Measurements from ENCODE around the gene TBC1D20. TPM values are rescaled to one million over a fixed set of nuclear protein-coding genes. Genes with fewer than 3 reads are reported as not detected.

Gene TBC1D20
- total and polyA plus RNA-seq, 4 donors = 15.7 to 42.4 (median 27.2) TPM

GRCh38 chr20:481167-481566 is 18.8 kb upstream of the TBC1D20 start:
- peaks cover 21 to 41% (median 29%) of the 10 kb centered on the region in 4 donors for H3K36me3 ChIP-seq (ENCODE audit: control insufficient read depth in 4 of 4, insufficient read depth in 4 of 4, low read length in 4 of 4)

GRCh38 chr20:480044-480443 is 17.7 kb upstream of the TBC1D20 start:
- Histone ChIP-seq H3K36me3 (ENCODE audit: control insufficient read depth in 4 of 4, insufficient read depth in 4 of 4, low read length in 4 of 4) (peaks cover 16 to 35% (median 22%) of the 10 kb centered on the region in 4 donors), H3K4me3 (no peak overlapping the region), H3K4me1 (ENCODE audit: control insufficient read depth in 5 of 5, insufficient read depth in 5 of 5, low read length in 5 of 5) (peaks cover 0 to 3% (median 0%) of the 10 kb centered on the region in 5 donors), H3K9me3 (ENCODE audit: control insufficient read depth in 4 of 4, insufficient read depth in 3 of 4, low read length in 3 of 4) (no peaks in the 10 kb centered on the region), H3K27ac (ENCODE audit: low read depth in 1 of 2, low read length in 1 of 2) (no peak overlapping the region), H3K27me3 (ENCODE audit: control insufficient read depth in 3 of 3, insufficient read depth in 3 of 3, low read length in 2 of 3) (no peaks in the 10 kb centered on the region), H3K9ac (ENCODE audit: insufficient read depth in 1 of 2, low read length in 2 of 2) (no peak overlapping the region)
- ATAC-seq (ENCODE audit: insufficient read depth, low FRiP score) = no peak
- WGBS, 2 donors = 62 to 75% methylated on average over 3 of the region's 3 CpGs
- TF ChIP-seq CTCF (IDR thresholded peaks at IDR 0.05; ENCODE audit: control extremely low read depth, extremely low read depth) = no peak
- DNase-seq = no peak

More at GRCh38 chr20:481167-481566, 18.8 kb upstream of the TBC1D20 start:
- H3K4me1 ChIP-seq (ENCODE audit: control insufficient read depth in 5 of 5, insufficient read depth in 5 of 5, low read length in 5 of 5) = peaks cover 0 to 2% (median 0%) of the 10 kb centered on the region in 5 donors
- no peaks in the 10 kb centered on the region for H3K27me3 ChIP-seq (ENCODE audit: control insufficient read depth in 3 of 3, insufficient read depth in 3 of 3, low read length in 2 of 3)
- TF ChIP-seq CTCF (IDR thresholded peaks at IDR 0.05; ENCODE audit: control extremely low read depth, extremely low read depth) = no peak
- H3K9ac ChIP-seq (ENCODE audit: insufficient read depth in 1 of 2, low read length in 2 of 2) = no peak overlapping the region
- no peak overlapping the region for H3K27ac ChIP-seq (ENCODE audit: low read depth in 1 of 2, low read length in 1 of 2)
- no peak for ATAC-seq (ENCODE audit: insufficient read depth, low FRiP score)
- no peaks in the 10 kb centered on the region for H3K9me3 ChIP-seq (ENCODE audit: control insufficient read depth in 4 of 4, insufficient read depth in 3 of 4, low read length in 3 of 4)
- no peak for DNase-seq
- H3K4me3 ChIP-seq = no peak overlapping the region
- 44 to 94% methylated on average over 1 of the region's 1 CpG for WGBS, 2 donors

- no peak for DNase-seq
- H3K27me3 ChIP-seq (ENCODE audit: control insufficient read depth in 3 of 3, insufficient read depth in 3 of 3, low read length in 2 of 3) = no peaks in the 10 kb centered on the region
- no peak overlapping the region for H3K27ac ChIP-seq (ENCODE audit: low read depth in 1 of 2, low read length in 1 of 2)
- WGBS, 2 donors = 59 to 86% methylated on average over 2 of the region's 2 CpGs
- H3K4me1 ChIP-seq (ENCODE audit: control insufficient read depth in 5 of 5, insufficient read depth in 5 of 5, low read length in 5 of 5) = peaks cover 0 to 4% (median 0%) of the 10 kb centered on the region in 5 donors
- no peak for TF ChIP-seq CTCF (IDR thresholded peaks at IDR 0.05; ENCODE audit: control extremely low read depth, extremely low read depth)
- no peak for ATAC-seq (ENCODE audit: insufficient read depth, low FRiP score)
- no peak overlapping the region for H3K9ac ChIP-seq (ENCODE audit: insufficient read depth in 1 of 2, low read length in 2 of 2)
- no peaks in the 10 kb centered on the region for H3K9me3 ChIP-seq (ENCODE audit: control insufficient read depth in 4 of 4, insufficient read depth in 3 of 4, low read length in 3 of 4)
- no peak overlapping the region for H3K4me3 ChIP-seq
- peaks cover 16 to 35% (median 21%) of the 10 kb centered on the region in 4 donors for H3K36me3 ChIP-seq (ENCODE audit: control insufficient read depth in 4 of 4, insufficient read depth in 4 of 4, low read length in 4 of 4)
Observed at GRCh38 chr20:479487-479886, 17.2 kb upstream of the TBC1D20 start.

GRCh38 chr20:478949-479429 is 16.7 kb upstream of the TBC1D20 start:
- DNase-seq (peak; percentile 22 to 84 (median 83)), ATAC-seq (ENCODE audit: insufficient read depth, low FRiP score) (no peak)
- Histone ChIP-seq H3K36me3 (ENCODE audit: control insufficient read depth in 4 of 4, insufficient read depth in 4 of 4, low read length in 4 of 4) (peaks cover 15 to 35% (median 20%) of the 10 kb centered on the region in 4 donors), H3K4me1 (ENCODE audit: control insufficient read depth in 5 of 5, insufficient read depth in 5 of 5, low read length in 5 of 5) (peaks cover 0 to 4% (median 0%) of the 10 kb centered on the region in 5 donors), H3K9me3 (ENCODE audit: control insufficient read depth in 4 of 4, insufficient read depth in 3 of 4, low read length in 3 of 4) (no peaks in the 10 kb centered on the region), H3K27ac (ENCODE audit: low read depth in 1 of 2, low read length in 1 of 2) (no peak overlapping the region), H3K27me3 (ENCODE audit: control insufficient read depth in 3 of 3, insufficient read depth in 3 of 3, low read length in 2 of 3) (no peaks in the 10 kb centered on the region), H3K9ac (ENCODE audit: insufficient read depth in 1 of 2, low read length in 2 of 2) (no peak overlapping the region), H3K4me3 (no peak overlapping the region)
- WGBS, 2 donors = 56 to 59% methylated on average over 3 of the region's 3 CpGs
- peak; percentile 55 for TF ChIP-seq CTCF (IDR thresholded peaks at IDR 0.05; ENCODE audit: control extremely low read depth, extremely low read depth)

Measured in lung (tissue), 12 donors.